Fibroblast of lung (primary cell): Measurements from ENCODE around the gene JARID2. TPM values are rescaled to one million over a fixed set of nuclear protein-coding genes. Genes with fewer than 3 reads are reported as not detected.
"Not testable (repeated sequence)": the region's sequence is repeated elsewhere in the genome, so short reads cannot be mapped to it uniquely, and the experiment has no call there.

Source experiments
- DNase-seq, 2 donors: peaks; one replicate each; pipeline versions ENCODE4 v3.0.0 to v3.0.0-alpha.2; 2010; ENCODE audit warnings: low read depth in 2 of 2
- H2AFZ ChIP-seq: 2 replicates; pipeline ENCODE4 v1.5.1; 2012; ENCODE audit warnings: low read length, control low read depth, inconsistent platforms
- H3K27ac ChIP-seq: 2 replicates; pipeline ENCODE4 v1.5.1; 2011; ENCODE audit warnings: low read length, control low read depth; ENCODE audit not compliant: insufficient read depth
- H3K27me3 ChIP-seq: 2 replicates; pipeline ENCODE4 v1.5.1; 2011; ENCODE audit warnings: mild to moderate bottlenecking, low read length; ENCODE audit not compliant: control insufficient read depth, insufficient read depth
- H3K36me3 ChIP-seq: 2 replicates; pipeline ENCODE4 v1.5.1; 2011; ENCODE audit warnings: low read length; ENCODE audit not compliant: control insufficient read depth, insufficient read depth
- H3K4me1 ChIP-seq: 2 replicates; pipeline ENCODE4 v1.5.1; 2011; ENCODE audit warnings: low read length; ENCODE audit not compliant: control insufficient read depth, insufficient read depth; ENCODE audit errors: extremely low read depth
- H3K4me2 ChIP-seq: 2 replicates; pipeline ENCODE4 v1.5.1; 2011; ENCODE audit warnings: low read length, control low read depth; ENCODE audit not compliant: insufficient read depth; ENCODE audit errors: extremely low read depth
- H3K4me3 ChIP-seq, 4 experiments: fragments of 200-600 bp in 1 of 4; sonication (generic) in 1 of 4; replicated peaks in 1 of 4; 2 replicates each; pipeline ENCODE4 v1.5.1; 2011 to 2016; ENCODE audit warnings: low read length in 4 of 4, low read depth in 3 of 4, mild to moderate bottlenecking in 3 of 4, control low read depth in 2 of 4, inconsistent platforms in 1 of 4, mixed read lengths in 1 of 4; ENCODE audit not compliant: insufficient read depth in 1 of 4; ENCODE audit errors: control extremely low read depth in 1 of 4
- H3K79me2 ChIP-seq: 2 replicates; pipeline ENCODE4 v1.5.1; 2012; ENCODE audit warnings: mild to moderate bottlenecking, low read length, inconsistent platforms; ENCODE audit not compliant: control insufficient read depth, insufficient read depth
- H3K9ac ChIP-seq: 2 replicates; pipeline ENCODE4 v1.5.1; 2011; ENCODE audit warnings: mild to moderate bottlenecking, low read length, control low read depth; ENCODE audit not compliant: insufficient read depth
- H3K9me3 ChIP-seq: 2 replicates; pipeline ENCODE4 v1.5.1; 2012; ENCODE audit warnings: low read depth, low read length; ENCODE audit not compliant: control insufficient read depth, insufficient read depth
- H4K20me1 ChIP-seq: 2 replicates; pipeline ENCODE4 v1.5.1; 2011; ENCODE audit warnings: low read length; ENCODE audit not compliant: control insufficient read depth, insufficient read depth; ENCODE audit errors: extremely low read depth
- CTCF ChIP-seq, 2 donors: IDR thresholded peaks in 1 of 2; conservative IDR thresholded peaks in 1 of 2; 1 replicate in 1 of 2; 2 replicates in 1 of 2; pipeline ENCODE4 v1.5.1; 2011 to 2012; ENCODE audit warnings: low read length in 2 of 2, control low read depth in 1 of 2, inconsistent platforms in 1 of 2, low read depth in 1 of 2, mild to moderate bottlenecking in 1 of 2
- EZH2 ChIP-seq: IDR thresholded peaks from 2 replicates; pipeline ENCODE4 v1.5.1; 2012; ENCODE audit warnings: low read length, control low read depth, mild to moderate bottlenecking; ENCODE audit errors: missing control alignments
- polyA plus RNA-seq, 2 donors: library from polyadenylated mRNA; depleted of rRNA in 1 of 2; stranded (reverse) in 1 of 2; unstranded in 1 of 2; fragments of >200 nt; gene quantifications; 2 replicates each; pipeline ENCODE4 v1.2.1, GENCODE V29; 2011 to 2012; ENCODE audit warnings: missing spikeins in 1 of 2
- total RNA-seq: library from RNA; depleted of rRNA; stranded (reverse); fragments of >200 nt; gene quantifications from 2 replicates; pipeline ENCODE4 v1.2.1, GENCODE V29; 2014

Gene JARID2
- total and polyA plus RNA-seq, 2 donors (not counting 1 experiment from before 2014, with no cell fraction given) = 5.0 to 8.2 TPM

GRCh38 chr6:15294504-15294903, 48.6 kb downstream of the JARID2 start:
- DNase-seq = no peak
- H3K4me2 ChIP-seq = no peak overlapping the region
- H3K27me3 ChIP-seq = no peaks in the 10 kb centered on the region
- no peaks in the 10 kb centered on the region for H3K36me3 ChIP-seq
- TF ChIP-seq EZH2 (no peak), CTCF (conservative IDR thresholded peaks at IDR 0.05 in 1 of 2, IDR thresholded peaks at IDR 0.05 in 1 of 2; ENCODE audit: low read depth in 1 of 2, low read length in 2 of 2) (no peak)
- H3K4me1 ChIP-seq = peaks cover 4% of the 10 kb centered on the region
- no peaks in the 10 kb centered on the region for H3K9me3 ChIP-seq
- no peak overlapping the region for H3K27ac ChIP-seq
- peaks cover 2% of the 10 kb centered on the region for H4K20me1 ChIP-seq
- H2AFZ ChIP-seq = no peak overlapping the region
- H3K9ac ChIP-seq = no peak overlapping the region
- no peak overlapping the region for H3K4me3 ChIP-seq
- H3K79me2 ChIP-seq = peaks cover 20% of the 10 kb centered on the region

GRCh38 chr6:15296249-15296648, 50.4 kb downstream of the JARID2 start:
- H3K27me3 ChIP-seq = no peaks in the 10 kb centered on the region
- no peak overlapping the region for H3K4me3 ChIP-seq
- no peak for DNase-seq
- H4K20me1 ChIP-seq = no peaks in the 10 kb centered on the region
- peaks cover 24% of the 10 kb centered on the region for H3K79me2 ChIP-seq
- no peaks in the 10 kb centered on the region for H3K9me3 ChIP-seq
- H3K36me3 ChIP-seq = no peaks in the 10 kb centered on the region
- H3K9ac ChIP-seq = no peak overlapping the region
- H2AFZ ChIP-seq = no peak overlapping the region
- H3K4me2 ChIP-seq = no peak overlapping the region
- H3K4me1 ChIP-seq = peaks cover 9% of the 10 kb centered on the region
- TF ChIP-seq CTCF (conservative IDR thresholded peaks at IDR 0.05 in 1 of 2, IDR thresholded peaks at IDR 0.05 in 1 of 2; ENCODE audit: low read depth in 1 of 2, low read length in 2 of 2) = no peak
- TF ChIP-seq EZH2 = no peak
- H3K27ac ChIP-seq = no peak overlapping the region

- TF ChIP-seq CTCF (conservative IDR thresholded peaks at IDR 0.05 in 1 of 2, IDR thresholded peaks at IDR 0.05 in 1 of 2; ENCODE audit: low read depth in 1 of 2, low read length in 2 of 2) (no peak), EZH2 (no peak)
- no peaks in the 10 kb centered on the region for H3K9me3 ChIP-seq
- no peak overlapping the region for H3K4me2 ChIP-seq
- H3K36me3 ChIP-seq = no peaks in the 10 kb centered on the region
- H3K4me3 ChIP-seq = no peak overlapping the region
- H3K27ac ChIP-seq = no peak overlapping the region
- no peak overlapping the region for H2AFZ ChIP-seq
- H3K4me1 ChIP-seq = peaks cover 9% of the 10 kb centered on the region
- DNase-seq = no peak
- H3K79me2 ChIP-seq = peaks cover 22% of the 10 kb centered on the region
- H4K20me1 ChIP-seq = no peaks in the 10 kb centered on the region
- no peak overlapping the region for H3K9ac ChIP-seq
- H3K27me3 ChIP-seq = no peaks in the 10 kb centered on the region
Measured at GRCh38 chr6:15296735-15297134, 50.9 kb downstream of the JARID2 start.

- not testable (repeated sequence) for H3K27ac ChIP-seq, H3K27me3 ChIP-seq, DNase-seq, H2AFZ ChIP-seq, H3K36me3 ChIP-seq, H3K9me3 ChIP-seq, H4K20me1 ChIP-seq, H3K4me1 ChIP-seq, H3K9ac ChIP-seq, H3K4me3 ChIP-seq, H3K4me2 ChIP-seq
- peaks cover 22% of the 10 kb centered on the region for H3K79me2 ChIP-seq
Measured at GRCh38 chr6:15297167-15297566, 51.3 kb downstream of the JARID2 start.
